HPDE6-E6E7 (cell line): ENCODE data around the gene CASP9.
"Not testable (repeated sequence)": the region's sequence is repeated elsewhere in the genome, so short reads cannot be mapped to it uniquely, and the experiment has no call there.

ENCODE experiments used
- DNase-seq: peaks from one replicate; pipeline ENCODE4 v3.0.0; 2011; ENCODE audit warnings: missing footprints; ENCODE audit errors: extremely low spot score

The CASP9 gene

GRCh38 chr1:15500184-15501178, 23.5 kb downstream of the CASP9 start:
- no peak for DNase-seq

GRCh38 chr1:15493869-15494390, 30.1 kb downstream of the CASP9 start:
- DNase-seq = no peak

GRCh38 chr1:15492596-15492995, 31.4 kb downstream of the CASP9 start:
- no peak for DNase-seq

GRCh38 chr1:15491010-15491409, 33.0 kb downstream of the CASP9 start:
- DNase-seq = not testable (repeated sequence)

- no peak for DNase-seq
Observed at GRCh38 chr1:15489052-15489736, 34.8 kb downstream of the CASP9 start.

- no peak for DNase-seq
Observed at GRCh38 chr1:15488371-15488770, 35.6 kb downstream of the CASP9 start.

GRCh38 chr1:15486844-15487610, 37.0 kb downstream of the CASP9 start:
- not testable (repeated sequence) for DNase-seq

GRCh38 chr1:15485636-15486035, 38.4 kb downstream of the CASP9 start:
- no peak for DNase-seq

- not testable (repeated sequence) for DNase-seq
Observed at GRCh38 chr1:15484443-15484842, 39.6 kb downstream of the CASP9 start.

GRCh38 chr1:15483971-15484370, 40.0 kb downstream of the CASP9 start:
- DNase-seq = no peak

- not testable (repeated sequence) for DNase-seq
Observed at GRCh38 chr1:15482983-15483543, 41.0 kb downstream of the CASP9 start.

GRCh38 chr1:15482455-15482854, 41.6 kb downstream of the CASP9 start:
- not testable (repeated sequence) for DNase-seq

- no peak for DNase-seq
Observed at GRCh38 chr1:15479654-15480347, 44.2 kb downstream of the CASP9 start.

- DNase-seq = no peak
Observed at GRCh38 chr1:15477646-15478212, 46.3 kb downstream of the CASP9 start.

GRCh38 chr1:15476927-15477326, 47.1 kb downstream of the CASP9 start:
- DNase-seq = no peak

GRCh38 chr1:15475752-15476314, 48.2 kb downstream of the CASP9 start, which contains the start of gene CELA2B:
Gene CELA2B, plus strand, starts transcription at chr1:15476104. Its CDS starts 22 bp downstream, at chr1:15476126.
- no peak for DNase-seq

- DNase-seq = no peak
Observed at GRCh38 chr1:15472587-15472986, 51.4 kb downstream of the CASP9 start.

- not testable (repeated sequence) for DNase-seq
Observed at GRCh38 chr1:15471723-15472122, 52.3 kb downstream of the CASP9 start.

- DNase-seq = not testable (repeated sequence)
Observed at GRCh38 chr1:15471067-15471466, 52.9 kb downstream of the CASP9 start.
